SK-N-MC (cell line): Measurements from ENCODE around the gene KRT15.

Experiments
- EZH2 ChIP-seq: fragments of 200-600 bp; sonication (generic); IDR thresholded peaks from one replicate; pipeline ENCODE4 v1.6.1; 2017; ENCODE audit warnings: antibody characterized with exemption
- FOXP2 ChIP-seq: optimal IDR thresholded peaks from 2 replicates; pipeline ENCODE3; 2011; ENCODE audit warnings: mild to moderate bottlenecking, moderate library complexity; ENCODE audit not compliant: insufficient read depth; ENCODE audit errors: extremely low read length, control extremely low read depth
- POLR2AphosphoS5 ChIP-seq: IDR thresholded peaks from 2 replicates; pipeline ENCODE4 v1.6.1; 2012; ENCODE audit warnings: mild to moderate bottlenecking, low read depth, low read length, borderline replicate concordance

- no peak for TF ChIP-seq POLR2AphosphoS5
- TF ChIP-seq EZH2, result no peak
- no peak for TF ChIP-seq FOXP2
These were observed 30.9 kb upstream of the KRT15 start for GRCh38 chr17:41549596-41550039.
